ENCODE data around the gene SNX21.

- no peak for TF ChIP-seq CTCF (IDR thresholded peaks at IDR 0.05)
- no peak for TF ChIP-seq EZH2 (IDR thresholded peaks at IDR 0.05; ENCODE audit: borderline replicate concordance, insufficient read depth, low read depth, low read length, poor library complexity, severe bottlenecking)
These were observed 5.0 kb upstream of the SNX21 start for GRCh38 chr20:45828589-45828988.
